ENCODE data around the gene LMCD1. TPM values are rescaled to one million over a fixed set of nuclear protein-coding genes. Genes with fewer than 3 reads are reported as not detected.

Gene LMCD1
- total and polyA plus RNA-seq, 2 donors (not counting 1 experiment from before 2014, with no cell fraction given): 60.1 to 137 TPM

DNA sequence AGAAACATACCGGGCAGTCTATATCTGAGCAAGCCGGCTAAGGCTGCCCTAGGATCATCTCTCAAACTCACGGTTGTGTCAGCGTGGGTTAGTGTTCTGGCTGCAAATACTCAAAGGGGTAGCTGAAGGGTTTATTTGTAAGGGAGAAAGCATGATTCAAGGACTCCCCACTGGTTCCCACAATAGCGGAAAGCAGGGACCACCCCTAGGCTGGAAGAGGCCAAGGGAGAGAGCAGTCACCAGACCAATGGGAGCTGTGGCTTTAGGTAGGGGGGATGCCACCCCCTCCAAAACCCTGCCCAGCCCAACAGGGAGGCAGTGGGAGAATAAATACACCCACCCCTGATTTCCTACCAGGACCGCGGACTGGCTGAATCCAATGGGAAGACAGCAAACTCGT lies 7.3 kb upstream of the LMCD1 start:
- no peak for DNase-seq (ENCODE audit: low read depth in 2 of 2)
- Histone ChIP-seq H4K20me1 (ENCODE audit: control insufficient read depth, extremely low read depth, insufficient read depth, low read length) (no peaks in the 10 kb centered on the region), H3K9ac (ENCODE audit: insufficient read depth, low read length) (no peak overlapping the region), H3K27me3 (ENCODE audit: control insufficient read depth, insufficient read depth, low read length) (no peaks in the 10 kb centered on the region), H3K4me2 (ENCODE audit: extremely low read depth, insufficient read depth, low read length) (no peak overlapping the region), H3K4me3 (replicated peaks in 1 of 4; ENCODE audit: control extremely low read depth in 1 of 4, insufficient read depth in 1 of 4, low read depth in 3 of 4, low read length in 4 of 4) (no peak overlapping the region), H3K4me1 (ENCODE audit: control insufficient read depth, extremely low read depth, insufficient read depth, low read length) (peaks cover 9% of the 10 kb centered on the region), H2AFZ (ENCODE audit: low read length) (no peak overlapping the region), H3K9me3 (ENCODE audit: control insufficient read depth, insufficient read depth, low read depth, low read length) (no peaks in the 10 kb centered on the region), H3K36me3 (ENCODE audit: control insufficient read depth, insufficient read depth, low read length) (no peaks in the 10 kb centered on the region), H3K27ac (ENCODE audit: insufficient read depth, low read length) (no peak overlapping the region), H3K79me2 (ENCODE audit: control insufficient read depth, insufficient read depth, low read length) (no peaks in the 10 kb centered on the region)
- TF ChIP-seq, protein P1, sequence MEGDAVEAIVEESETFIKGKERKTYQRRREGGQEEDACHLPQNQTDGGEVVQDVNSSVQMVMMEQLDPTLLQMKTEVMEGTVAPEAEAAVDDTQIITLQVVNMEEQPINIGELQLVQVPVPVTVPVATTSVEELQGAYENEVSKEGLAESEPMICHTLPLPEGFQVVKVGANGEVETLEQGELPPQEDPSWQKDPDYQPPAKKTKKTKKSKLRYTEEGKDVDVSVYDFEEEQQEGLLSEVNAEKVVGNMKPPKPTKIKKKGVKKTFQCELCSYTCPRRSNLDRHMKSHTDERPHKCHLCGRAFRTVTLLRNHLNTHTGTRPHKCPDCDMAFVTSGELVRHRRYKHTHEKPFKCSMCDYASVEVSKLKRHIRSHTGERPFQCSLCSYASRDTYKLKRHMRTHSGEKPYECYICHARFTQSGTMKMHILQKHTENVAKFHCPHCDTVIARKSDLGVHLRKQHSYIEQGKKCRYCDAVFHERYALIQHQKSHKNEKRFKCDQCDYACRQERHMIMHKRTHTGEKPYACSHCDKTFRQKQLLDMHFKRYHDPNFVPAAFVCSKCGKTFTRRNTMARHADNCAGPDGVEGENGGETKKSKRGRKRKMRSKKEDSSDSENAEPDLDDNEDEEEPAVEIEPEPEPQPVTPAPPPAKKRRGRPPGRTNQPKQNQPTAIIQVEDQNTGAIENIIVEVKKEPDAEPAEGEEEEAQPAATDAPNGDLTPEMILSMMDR (conservative IDR thresholded peaks at IDR 0.05 in 1 of 2, IDR thresholded peaks at IDR 0.05 in 1 of 2; ENCODE audit: low read depth in 1 of 2, low read length in 2 of 2): no peak
- no peak for TF ChIP-seq EZH2 (IDR thresholded peaks at IDR 0.05; ENCODE audit: low read length, missing control alignments)

- no peaks in the 10 kb centered on the region for H3K9me3 ChIP-seq (ENCODE audit: control insufficient read depth, insufficient read depth, low read depth, low read length)
- H3K79me2 ChIP-seq (ENCODE audit: control insufficient read depth, insufficient read depth, low read length): no peaks in the 10 kb centered on the region
- no peaks in the 10 kb centered on the region for H3K27me3 ChIP-seq (ENCODE audit: control insufficient read depth, insufficient read depth, low read length)
- H3K36me3 ChIP-seq (ENCODE audit: control insufficient read depth, insufficient read depth, low read length): no peaks in the 10 kb centered on the region
- no peak overlapping the region for H3K27ac ChIP-seq (ENCODE audit: insufficient read depth, low read length)
- peak in 1 of 2 donors; percentile 75 for DNase-seq (ENCODE audit: low read depth in 2 of 2)
- H3K4me3 ChIP-seq (replicated peaks in 1 of 4; ENCODE audit: control extremely low read depth in 1 of 4, insufficient read depth in 1 of 4, low read depth in 3 of 4, low read length in 4 of 4): no peak overlapping the region
- H2AFZ ChIP-seq (ENCODE audit: low read length): no peak overlapping the region
- TF ChIP-seq EZH2 (IDR thresholded peaks at IDR 0.05; ENCODE audit: low read length, missing control alignments): no peak
- TF ChIP-seq, protein P1 (conservative IDR thresholded peaks at IDR 0.05 in 1 of 2, IDR thresholded peaks at IDR 0.05 in 1 of 2; ENCODE audit: low read depth in 1 of 2, low read length in 2 of 2): no peak
- H3K4me2 ChIP-seq (ENCODE audit: extremely low read depth, insufficient read depth, low read length): peak overlapping the region; percentile 20
- H3K9ac ChIP-seq (ENCODE audit: insufficient read depth, low read length): no peak overlapping the region
- peaks cover 6% of the 10 kb centered on the region for H3K4me1 ChIP-seq (ENCODE audit: control insufficient read depth, extremely low read depth, insufficient read depth, low read length)
- no peaks in the 10 kb centered on the region for H4K20me1 ChIP-seq (ENCODE audit: control insufficient read depth, extremely low read depth, insufficient read depth, low read length)
These were observed 4.0 kb upstream of the LMCD1 start for GRCh38 chr3:8497582-8497981.

DNA sequence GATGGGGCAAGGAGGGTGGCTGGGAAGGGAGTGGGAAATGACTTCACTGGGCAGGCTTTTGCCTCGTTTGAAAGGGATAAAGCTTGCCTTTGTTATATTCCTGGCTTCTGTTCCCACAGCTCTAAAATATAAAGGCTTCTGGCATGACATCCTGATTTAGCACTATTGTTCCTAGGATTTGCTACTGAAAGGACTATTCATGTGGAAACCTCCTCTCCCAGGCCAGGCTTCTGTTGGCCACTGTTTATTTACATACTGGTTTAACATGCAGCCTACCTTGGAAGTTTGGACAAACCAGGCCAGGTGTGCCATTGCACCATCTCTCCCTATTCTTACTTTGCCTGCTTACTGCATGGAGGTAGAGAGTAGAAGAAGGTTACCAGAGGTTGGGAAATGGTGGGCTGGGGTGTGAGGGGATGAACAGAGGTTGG lies 2.4 kb upstream of the LMCD1 start:
- Histone ChIP-seq H2AFZ (ENCODE audit: low read length) (no peak overlapping the region), H3K27ac (ENCODE audit: insufficient read depth, low read length) (no peak overlapping the region), H3K27me3 (ENCODE audit: control insufficient read depth, insufficient read depth, low read length) (no peaks in the 10 kb centered on the region), H3K36me3 (ENCODE audit: control insufficient read depth, insufficient read depth, low read length) (no peaks in the 10 kb centered on the region), H4K20me1 (ENCODE audit: control insufficient read depth, extremely low read depth, insufficient read depth, low read length) (no peaks in the 10 kb centered on the region), H3K4me1 (ENCODE audit: control insufficient read depth, extremely low read depth, insufficient read depth, low read length) (peaks cover 6% of the 10 kb centered on the region), H3K4me3 (replicated peaks in 1 of 4; ENCODE audit: control extremely low read depth in 1 of 4, insufficient read depth in 1 of 4, low read depth in 3 of 4, low read length in 4 of 4) (no peak overlapping the region), H3K9ac (ENCODE audit: insufficient read depth, low read length) (no peak overlapping the region), H3K9me3 (ENCODE audit: control insufficient read depth, insufficient read depth, low read depth, low read length) (no peaks in the 10 kb centered on the region), H3K79me2 (ENCODE audit: control insufficient read depth, insufficient read depth, low read length) (no peaks in the 10 kb centered on the region), H3K4me2 (ENCODE audit: extremely low read depth, insufficient read depth, low read length) (no peak overlapping the region)
- no peak for TF ChIP-seq EZH2 (IDR thresholded peaks at IDR 0.05; ENCODE audit: low read length, missing control alignments)
- TF ChIP-seq, protein P1 (conservative IDR thresholded peaks at IDR 0.05 in 1 of 2, IDR thresholded peaks at IDR 0.05 in 1 of 2; ENCODE audit: low read depth in 1 of 2, low read length in 2 of 2): no peak
- peak in 1 of 2 donors; percentile 86 for DNase-seq (ENCODE audit: low read depth in 2 of 2)
